Measurements from ENCODE around the gene TMEM225B.

GRCh38 chr7:99614495-99614894 lies 16.4 kb downstream of the TMEM225B start:
- no peak for TF ChIP-seq EP300 (IDR thresholded peaks at IDR 0.05)
- no peak for TF ChIP-seq CTCF (IDR thresholded peaks at IDR 0.05)

Data from ovary (tissue), 3 donors.